Fibroblast of lung (primary cell): ENCODE measurements around the gene ARSG. TPM values are rescaled to one million over a fixed set of nuclear protein-coding genes. Genes with fewer than 3 reads are reported as not detected.

ENCODE experiments used
- DNase-seq, 2 donors: peaks; one replicate each; pipeline versions ENCODE4 v3.0.0 to v3.0.0-alpha.2; 2010; ENCODE audit warnings: low read depth in 2 of 2
- H2AFZ ChIP-seq: 2 replicates; pipeline ENCODE4 v1.5.1; 2012; ENCODE audit warnings: low read length, control low read depth, inconsistent platforms
- H3K27ac ChIP-seq: 2 replicates; pipeline ENCODE4 v1.5.1; 2011; ENCODE audit warnings: low read length, control low read depth; ENCODE audit not compliant: insufficient read depth
- H3K27me3 ChIP-seq: 2 replicates; pipeline ENCODE4 v1.5.1; 2011; ENCODE audit warnings: mild to moderate bottlenecking, low read length; ENCODE audit not compliant: control insufficient read depth, insufficient read depth
- H3K36me3 ChIP-seq: 2 replicates; pipeline ENCODE4 v1.5.1; 2011; ENCODE audit warnings: low read length; ENCODE audit not compliant: control insufficient read depth, insufficient read depth
- H3K4me1 ChIP-seq: 2 replicates; pipeline ENCODE4 v1.5.1; 2011; ENCODE audit warnings: low read length; ENCODE audit not compliant: control insufficient read depth, insufficient read depth; ENCODE audit errors: extremely low read depth
- H3K4me2 ChIP-seq: 2 replicates; pipeline ENCODE4 v1.5.1; 2011; ENCODE audit warnings: low read length, control low read depth; ENCODE audit not compliant: insufficient read depth; ENCODE audit errors: extremely low read depth
- H3K4me3 ChIP-seq, 4 experiments: fragments of 200-600 bp in 1 of 4; sonication (generic) in 1 of 4; replicated peaks in 1 of 4; 2 replicates each; pipeline ENCODE4 v1.5.1; 2011 to 2016; ENCODE audit warnings: low read length in 4 of 4, low read depth in 3 of 4, mild to moderate bottlenecking in 3 of 4, control low read depth in 2 of 4, inconsistent platforms in 1 of 4, mixed read lengths in 1 of 4; ENCODE audit not compliant: insufficient read depth in 1 of 4; ENCODE audit errors: control extremely low read depth in 1 of 4
- H3K79me2 ChIP-seq: 2 replicates; pipeline ENCODE4 v1.5.1; 2012; ENCODE audit warnings: mild to moderate bottlenecking, low read length, inconsistent platforms; ENCODE audit not compliant: control insufficient read depth, insufficient read depth
- H3K9ac ChIP-seq: 2 replicates; pipeline ENCODE4 v1.5.1; 2011; ENCODE audit warnings: mild to moderate bottlenecking, low read length, control low read depth; ENCODE audit not compliant: insufficient read depth
- H3K9me3 ChIP-seq: 2 replicates; pipeline ENCODE4 v1.5.1; 2012; ENCODE audit warnings: low read depth, low read length; ENCODE audit not compliant: control insufficient read depth, insufficient read depth
- H4K20me1 ChIP-seq: 2 replicates; pipeline ENCODE4 v1.5.1; 2011; ENCODE audit warnings: low read length; ENCODE audit not compliant: control insufficient read depth, insufficient read depth; ENCODE audit errors: extremely low read depth
- EZH2 ChIP-seq: IDR thresholded peaks from 2 replicates; pipeline ENCODE4 v1.5.1; 2012; ENCODE audit warnings: low read length, control low read depth, mild to moderate bottlenecking; ENCODE audit errors: missing control alignments
- polyA plus RNA-seq, 2 donors: library from polyadenylated mRNA; depleted of rRNA in 1 of 2; stranded (reverse) in 1 of 2; unstranded in 1 of 2; fragments of >200 nt; gene quantifications; 2 replicates each; pipeline ENCODE4 v1.2.1, GENCODE V29; 2011 to 2012; ENCODE audit warnings: missing spikeins in 1 of 2
- total RNA-seq: library from RNA; depleted of rRNA; stranded (reverse); fragments of >200 nt; gene quantifications from 2 replicates; pipeline ENCODE4 v1.2.1, GENCODE V29; 2014
- TF ChIP-seq, protein P1 (sequence below), 2 donors: IDR thresholded peaks in 1 of 2; conservative IDR thresholded peaks in 1 of 2; 1 replicate in 1 of 2; 2 replicates in 1 of 2; pipeline ENCODE4 v1.5.1; 2011 to 2012; ENCODE audit warnings: low read length in 2 of 2, control low read depth in 1 of 2, inconsistent platforms in 1 of 2, low read depth in 1 of 2, mild to moderate bottlenecking in 1 of 2

ARSG gene
- total and polyA plus RNA-seq, 2 donors (not counting 1 experiment from before 2014, with no cell fraction given), result 3.5 to 8.1 TPM

DNA sequence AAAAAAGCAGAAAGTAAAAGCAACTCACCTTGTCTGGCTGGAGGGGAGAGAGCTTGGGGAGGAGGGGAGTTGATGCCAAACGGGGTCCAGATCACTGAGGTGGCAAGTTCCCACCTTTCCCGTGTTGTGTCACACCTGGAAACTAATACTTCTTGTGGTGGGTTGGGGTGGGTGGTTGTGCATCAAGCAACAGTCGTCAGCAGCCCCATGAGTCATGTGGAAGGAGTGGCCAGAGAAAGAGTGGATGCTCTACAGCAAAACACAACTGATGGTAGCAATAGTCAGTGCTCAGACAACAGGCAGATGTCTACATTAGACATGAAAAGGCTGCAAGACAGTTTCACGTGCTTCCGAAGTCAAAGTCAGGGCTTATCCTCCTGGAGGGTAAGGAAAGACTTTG lies 35.4 kb downstream of the ARSG start:
- Histone ChIP-seq H3K79me2 (no peaks in the 10 kb centered on the region), H3K4me3 (no peak overlapping the region), H3K4me2 (no peak overlapping the region), H2AFZ (no peak overlapping the region), H3K27ac (no peak overlapping the region), H3K27me3 (no peaks in the 10 kb centered on the region), H3K9ac (no peak overlapping the region), H4K20me1 (no peaks in the 10 kb centered on the region), H3K4me1 (no peaks in the 10 kb centered on the region), H3K36me3 (no peaks in the 10 kb centered on the region), H3K9me3 (no peaks in the 10 kb centered on the region)
- no peak for DNase-seq
- TF ChIP-seq EZH2, result no peak
- TF ChIP-seq, protein P1, sequence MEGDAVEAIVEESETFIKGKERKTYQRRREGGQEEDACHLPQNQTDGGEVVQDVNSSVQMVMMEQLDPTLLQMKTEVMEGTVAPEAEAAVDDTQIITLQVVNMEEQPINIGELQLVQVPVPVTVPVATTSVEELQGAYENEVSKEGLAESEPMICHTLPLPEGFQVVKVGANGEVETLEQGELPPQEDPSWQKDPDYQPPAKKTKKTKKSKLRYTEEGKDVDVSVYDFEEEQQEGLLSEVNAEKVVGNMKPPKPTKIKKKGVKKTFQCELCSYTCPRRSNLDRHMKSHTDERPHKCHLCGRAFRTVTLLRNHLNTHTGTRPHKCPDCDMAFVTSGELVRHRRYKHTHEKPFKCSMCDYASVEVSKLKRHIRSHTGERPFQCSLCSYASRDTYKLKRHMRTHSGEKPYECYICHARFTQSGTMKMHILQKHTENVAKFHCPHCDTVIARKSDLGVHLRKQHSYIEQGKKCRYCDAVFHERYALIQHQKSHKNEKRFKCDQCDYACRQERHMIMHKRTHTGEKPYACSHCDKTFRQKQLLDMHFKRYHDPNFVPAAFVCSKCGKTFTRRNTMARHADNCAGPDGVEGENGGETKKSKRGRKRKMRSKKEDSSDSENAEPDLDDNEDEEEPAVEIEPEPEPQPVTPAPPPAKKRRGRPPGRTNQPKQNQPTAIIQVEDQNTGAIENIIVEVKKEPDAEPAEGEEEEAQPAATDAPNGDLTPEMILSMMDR (conservative IDR thresholded peaks at IDR 0.05 in 1 of 2, IDR thresholded peaks at IDR 0.05 in 1 of 2; ENCODE audit: low read depth in 1 of 2, low read length in 2 of 2), result no peak

DNA sequence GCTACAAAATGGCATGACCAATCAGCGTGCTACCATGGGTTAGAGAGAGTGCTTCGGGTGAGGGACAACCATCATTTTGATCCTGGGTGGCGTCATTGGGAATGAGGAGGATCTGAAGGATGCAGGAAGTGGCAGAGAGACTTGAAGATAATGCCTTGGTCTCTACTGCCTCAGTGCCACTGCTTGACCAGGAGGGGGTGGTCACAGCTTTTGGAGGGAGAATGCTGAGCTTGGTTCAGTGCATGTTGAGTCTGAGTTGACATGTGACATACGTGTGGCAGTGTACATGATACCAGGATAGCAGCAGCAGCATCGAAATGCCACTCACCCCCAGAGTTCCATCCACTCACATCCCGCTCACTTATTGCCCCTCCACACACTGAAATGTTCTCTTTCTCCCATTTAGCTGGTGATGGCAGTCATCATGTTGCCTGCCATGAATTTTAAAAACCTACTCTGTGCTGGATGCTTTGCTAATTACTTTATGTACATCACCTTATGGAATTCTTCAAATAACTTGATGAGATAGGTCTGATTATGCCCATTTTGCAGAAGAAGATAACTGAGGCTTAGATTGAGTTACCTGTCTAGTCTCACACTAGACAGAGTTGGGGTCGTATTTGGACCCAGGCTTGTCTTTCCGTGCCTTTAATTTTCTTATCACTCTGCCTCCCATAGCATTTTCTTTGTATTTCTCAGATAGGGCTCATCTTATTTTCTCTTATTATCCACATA lies 36.7 kb downstream of the ARSG start:
- Histone ChIP-seq H3K4me1 (no peaks in the 10 kb centered on the region), H3K9me3 (no peaks in the 10 kb centered on the region), H4K20me1 (no peaks in the 10 kb centered on the region), H3K4me3 (no peak overlapping the region), H3K27me3 (no peaks in the 10 kb centered on the region), H3K9ac (no peak overlapping the region), H3K79me2 (no peaks in the 10 kb centered on the region), H2AFZ (no peak overlapping the region), H3K36me3 (no peaks in the 10 kb centered on the region), H3K4me2 (no peak overlapping the region), H3K27ac (no peak overlapping the region)
- TF ChIP-seq EZH2, result no peak
- TF ChIP-seq, protein P1 (conservative IDR thresholded peaks at IDR 0.05 in 1 of 2, IDR thresholded peaks at IDR 0.05 in 1 of 2; ENCODE audit: low read depth in 1 of 2, low read length in 2 of 2), result no peak
- DNase-seq, result no peak

DNA sequence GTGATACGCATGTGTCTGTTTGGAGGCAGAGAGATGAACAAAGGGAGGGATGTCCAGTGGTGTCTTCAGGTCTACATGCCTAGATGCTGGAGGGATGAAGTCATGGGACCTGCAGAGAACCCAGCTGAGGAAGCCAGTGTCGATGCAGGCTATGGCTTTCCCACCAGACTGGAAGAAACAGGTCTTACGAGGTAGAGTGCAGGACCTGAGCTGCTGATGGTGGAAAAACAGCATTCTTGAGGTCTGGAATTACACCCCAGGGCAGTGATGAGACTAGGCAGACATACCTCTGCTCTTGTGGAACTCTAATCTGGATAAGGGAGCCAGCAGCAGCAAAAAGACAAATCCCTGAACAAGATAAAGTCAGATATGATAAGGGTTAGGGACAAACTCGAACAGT lies 37.4 kb downstream of the ARSG start:
- Histone ChIP-seq H3K4me2 (no peak overlapping the region), H2AFZ (no peak overlapping the region), H3K9me3 (no peaks in the 10 kb centered on the region), H3K27ac (no peak overlapping the region), H3K4me1 (no peaks in the 10 kb centered on the region), H3K9ac (no peak overlapping the region), H4K20me1 (no peaks in the 10 kb centered on the region), H3K79me2 (no peaks in the 10 kb centered on the region), H3K27me3 (no peaks in the 10 kb centered on the region), H3K4me3 (no peak overlapping the region), H3K36me3 (no peaks in the 10 kb centered on the region)
- DNase-seq, result no peak
- TF ChIP-seq, protein P1 (conservative IDR thresholded peaks at IDR 0.05 in 1 of 2, IDR thresholded peaks at IDR 0.05 in 1 of 2; ENCODE audit: low read depth in 1 of 2, low read length in 2 of 2), result no peak
